RKO (cell line): ENCODE measurements around the gene SFT2D1.
A peak's percentile ranks its signal among the peaks of the same experiment; 100 is the strongest.
"Not testable (repeated sequence)": the region's sequence is repeated elsewhere in the genome, so short reads cannot be mapped to it uniquely, and the experiment has no call there.

Experiments used
- DNase-seq: peaks from one replicate; pipeline ENCODE4 v3.0.0-alpha.2; 2016; ENCODE audit warnings: low spot score

The SFT2D1 gene

DNA sequence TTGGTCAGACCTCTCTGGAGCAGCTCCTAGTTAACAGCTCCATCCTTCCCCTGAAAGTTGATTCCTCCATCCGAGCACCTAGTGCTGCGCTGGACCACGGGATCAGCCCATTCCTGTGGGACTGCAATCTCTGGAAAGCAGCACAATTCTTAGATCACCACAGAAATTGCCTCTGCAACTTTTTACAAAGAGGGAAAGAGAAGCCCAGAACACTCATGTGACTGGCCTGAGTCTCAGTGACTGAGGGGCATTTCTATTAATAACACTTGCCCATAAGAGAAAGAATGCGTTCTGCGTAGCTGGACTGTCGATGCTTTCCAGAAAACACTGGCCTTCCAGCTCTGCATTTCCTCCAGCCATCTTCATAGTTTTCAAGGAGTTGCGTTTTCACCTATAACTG lies 22.1 kb upstream of the SFT2D1 start:
- no peak for DNase-seq

DNA sequence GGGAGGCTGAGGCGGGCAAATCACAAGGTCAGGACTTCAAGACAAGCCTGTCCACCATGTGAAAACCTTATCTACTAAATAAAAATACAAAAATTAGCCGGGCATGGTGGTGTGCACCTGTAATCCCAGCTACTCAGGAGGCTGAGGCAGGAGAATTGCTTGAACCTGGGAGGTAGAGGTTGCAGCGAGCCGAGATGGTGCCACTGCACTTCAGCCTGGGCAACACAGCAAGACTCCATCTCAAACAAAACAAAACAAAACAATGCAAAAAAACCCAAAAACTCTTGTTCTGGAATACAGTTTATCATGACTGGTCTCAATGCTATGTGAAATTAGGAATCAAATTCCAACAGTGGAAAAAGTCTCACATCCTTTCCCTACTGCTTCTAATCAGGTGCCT lies 20.1 kb upstream of the SFT2D1 start:
- DNase-seq: not testable (repeated sequence)

DNA sequence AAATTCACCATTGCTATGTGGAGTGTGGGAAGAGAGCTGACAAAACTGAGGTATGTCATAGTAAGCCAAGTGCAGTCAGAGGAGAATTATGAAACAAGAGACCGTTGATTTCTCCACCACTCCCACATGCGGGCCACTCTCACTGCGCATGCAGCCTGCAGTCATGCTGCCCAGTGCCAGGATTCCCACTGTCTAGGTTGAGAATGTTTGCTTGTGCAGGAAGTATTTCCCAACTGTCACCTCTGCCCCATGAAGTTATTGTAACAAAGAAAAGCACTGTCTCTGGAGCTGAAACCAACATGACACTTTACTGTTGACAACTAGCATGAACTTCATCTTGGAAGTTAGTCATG lies 18.7 kb upstream of the SFT2D1 start:
- no peak for DNase-seq

DNA sequence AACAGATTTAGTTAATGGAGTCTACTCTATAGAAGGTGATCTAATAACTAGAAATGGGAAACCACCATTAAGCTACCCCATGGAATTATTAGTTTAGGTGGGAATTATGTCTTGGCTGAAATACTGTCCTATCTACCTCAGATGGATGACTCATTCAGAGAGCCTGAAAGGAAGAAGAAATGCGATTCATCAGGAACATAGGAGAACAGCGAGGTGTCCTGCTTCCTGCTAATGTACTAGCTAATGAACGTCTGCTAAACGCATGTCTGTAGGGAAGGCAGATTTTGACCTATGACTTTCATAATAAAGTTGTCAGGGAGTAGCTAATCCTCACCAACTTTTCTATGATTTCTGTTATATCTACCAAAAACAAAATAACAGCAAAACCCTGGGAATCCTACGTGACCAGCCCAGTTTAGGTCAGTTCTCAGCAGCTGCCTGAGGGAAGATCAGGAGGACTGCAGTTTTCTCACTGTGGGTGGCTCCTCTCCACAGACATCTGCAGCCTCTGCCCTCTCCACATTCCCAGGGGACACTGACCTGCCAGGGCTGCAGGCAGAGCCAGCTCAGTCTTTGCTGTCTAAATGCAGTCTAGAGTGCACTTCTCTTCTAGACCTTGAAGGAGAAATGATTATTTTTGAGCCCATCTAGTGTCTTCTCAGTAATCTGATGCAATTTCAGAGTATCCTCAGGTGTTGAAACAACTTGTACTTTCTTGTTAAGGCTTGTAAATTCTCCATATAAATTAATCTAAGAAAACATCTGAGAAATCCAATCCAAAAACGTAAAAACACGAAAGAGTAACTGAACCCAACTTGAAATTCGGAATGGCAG lies 18.1 kb upstream of the SFT2D1 start:
- peak; percentile 11 for DNase-seq

DNA sequence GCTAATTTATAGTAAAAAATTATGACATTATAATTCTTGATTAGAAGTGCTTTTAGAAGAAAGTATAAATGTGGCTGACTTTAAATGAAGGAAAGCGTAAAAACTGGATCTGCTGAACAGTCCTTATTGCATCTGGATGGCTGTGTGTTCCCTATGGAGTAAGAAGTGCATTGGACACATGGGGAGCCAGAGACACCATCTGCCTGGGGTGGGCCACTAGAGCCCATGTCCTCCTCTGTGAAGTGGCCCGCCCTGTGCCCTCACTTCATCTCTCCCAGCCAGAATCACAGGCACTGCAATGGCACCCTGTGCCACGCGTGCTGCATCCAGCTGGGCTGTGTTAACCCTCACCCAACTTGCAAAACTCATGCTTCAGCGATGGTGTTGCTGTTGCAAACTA lies 13.2 kb upstream of the SFT2D1 start:
- DNase-seq: no peak

DNA sequence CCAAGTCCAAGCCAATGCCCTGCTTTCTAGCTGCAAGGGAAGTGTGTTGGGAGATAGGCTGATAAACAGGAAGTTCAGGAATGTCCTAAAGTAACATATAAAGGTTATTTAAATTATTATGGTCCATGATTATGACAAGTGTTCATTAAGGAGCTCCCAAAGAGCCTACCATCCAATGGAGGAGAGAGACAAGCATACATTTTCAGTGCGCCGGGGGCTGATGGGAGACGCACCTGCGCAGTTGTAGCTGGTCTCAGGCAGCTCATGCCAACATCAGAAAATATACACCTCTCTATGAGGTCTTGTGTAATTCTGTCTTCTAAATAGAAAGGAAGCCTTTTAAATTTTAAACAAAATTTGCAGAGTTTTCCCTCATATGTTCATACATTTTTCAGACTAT lies 12.6 kb upstream of the SFT2D1 start:
- no peak for DNase-seq

DNA sequence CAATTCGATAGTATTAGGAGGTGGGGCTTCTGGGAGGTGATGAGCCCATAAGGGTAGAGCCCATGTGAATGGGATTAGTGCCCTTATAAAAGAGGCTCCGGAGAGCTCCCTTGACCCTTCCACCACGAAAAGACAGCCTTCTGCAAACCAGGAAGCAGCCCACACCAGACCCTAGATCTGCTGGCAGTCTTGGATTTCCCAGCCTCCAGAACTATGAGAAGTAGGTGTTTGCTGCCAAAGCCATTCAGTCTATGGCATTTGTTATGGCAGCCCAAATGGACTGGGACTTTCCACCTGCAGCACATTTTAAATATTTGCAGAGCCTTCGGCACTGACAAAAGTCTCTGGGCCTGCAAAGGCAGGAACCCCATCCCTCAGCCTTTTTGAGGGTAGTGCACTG lies 11.8 kb upstream of the SFT2D1 start:
- no peak for DNase-seq

DNA sequence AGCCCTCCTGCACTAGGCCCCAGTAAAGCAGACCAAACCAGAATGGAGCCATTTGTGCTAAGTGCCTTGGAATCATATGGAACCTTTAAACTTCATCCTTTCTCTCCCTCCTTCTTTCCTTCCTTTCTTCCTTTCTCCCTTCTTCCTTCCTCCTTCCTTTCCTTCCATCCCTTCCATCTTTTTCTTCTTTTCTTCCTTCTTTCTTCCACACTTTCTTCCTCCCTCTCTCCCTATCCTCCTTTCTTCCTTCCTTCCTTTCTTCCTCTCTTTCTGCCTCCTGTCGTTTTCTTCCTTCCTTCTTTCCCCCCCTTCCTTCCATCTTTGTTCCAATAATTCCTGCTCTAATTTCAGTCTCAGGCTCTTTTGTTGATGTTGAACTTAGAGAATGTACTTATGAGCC lies 11.2 kb upstream of the SFT2D1 start:
- DNase-seq: no peak

DNA sequence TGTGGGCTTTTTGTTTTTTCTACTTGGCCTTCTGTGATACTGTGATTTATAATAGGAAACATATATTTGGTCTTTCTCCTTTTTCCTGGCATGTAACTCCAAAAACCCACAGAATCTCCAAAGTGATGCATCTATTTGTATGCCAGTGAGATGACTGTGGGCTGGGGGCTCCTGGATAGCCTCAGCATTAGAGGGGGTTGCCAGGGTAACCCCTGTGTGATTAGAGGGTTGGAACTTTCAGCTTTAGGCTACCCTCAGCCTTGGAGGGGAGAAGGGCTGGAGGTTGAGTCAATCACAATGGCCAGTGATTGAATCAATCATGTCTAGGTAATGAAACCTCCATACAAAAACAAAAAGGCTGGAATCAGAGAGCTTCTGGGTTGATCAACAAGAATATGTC lies 10.6 kb upstream of the SFT2D1 start:
- no peak for DNase-seq

DNA sequence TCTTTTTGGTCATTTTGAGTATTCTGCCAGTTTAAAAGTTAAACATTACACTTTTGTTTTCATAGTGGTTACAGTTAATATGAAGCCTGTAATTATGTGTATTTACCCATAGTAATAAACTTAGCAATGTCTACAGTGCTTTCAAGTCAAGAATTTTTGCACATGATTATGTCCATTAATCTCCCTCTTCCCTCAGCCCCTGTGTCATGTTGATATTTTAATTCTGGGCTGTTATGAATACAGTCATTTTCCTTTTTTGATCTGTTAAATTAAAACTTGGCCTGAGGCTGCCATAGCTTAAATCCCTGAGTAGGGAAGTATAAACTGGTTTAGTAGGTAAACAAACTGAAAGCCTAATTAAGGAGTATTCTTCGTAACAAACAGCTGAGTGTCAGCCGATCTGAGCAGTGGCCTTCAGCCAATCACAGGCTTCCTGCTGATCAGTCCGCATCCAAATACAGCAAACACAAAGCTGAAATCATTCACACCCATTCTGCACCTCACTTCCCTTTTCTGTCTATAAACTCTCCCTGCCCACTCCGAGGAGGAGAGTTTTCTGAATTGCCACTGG lies 9.5 kb upstream of the SFT2D1 start:
- DNase-seq: no peak

DNA sequence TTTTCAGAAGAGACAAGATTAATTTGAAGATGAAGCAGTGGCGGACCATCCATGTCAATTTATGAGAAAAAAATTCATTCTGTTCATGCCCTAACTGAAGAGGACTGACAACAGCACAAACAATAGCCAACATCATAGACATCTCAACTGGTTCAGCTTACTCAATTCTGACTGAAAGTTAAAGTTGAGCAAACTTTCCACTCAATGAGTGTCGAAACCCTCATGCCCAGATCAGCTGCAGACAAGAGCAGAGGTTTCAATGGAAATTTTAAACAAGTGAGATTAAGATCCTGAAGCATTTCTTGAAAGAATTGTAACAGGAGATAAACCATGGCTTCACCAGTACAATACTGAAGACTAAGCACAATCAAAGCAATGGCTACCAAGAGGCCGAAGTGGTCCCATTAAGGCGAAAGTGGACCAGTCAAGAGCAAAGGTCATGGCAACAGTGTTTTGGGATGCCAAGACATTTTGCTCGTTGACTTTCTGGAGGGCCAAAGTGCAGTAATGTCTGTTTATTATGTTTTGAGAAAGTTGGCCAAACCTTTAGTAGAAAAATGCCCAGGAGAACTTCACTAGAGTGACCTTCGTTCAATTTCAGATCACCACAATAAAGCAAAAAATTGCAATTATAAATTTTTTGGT lies 6.1 kb upstream of the SFT2D1 start:
- DNase-seq: no peak

DNA sequence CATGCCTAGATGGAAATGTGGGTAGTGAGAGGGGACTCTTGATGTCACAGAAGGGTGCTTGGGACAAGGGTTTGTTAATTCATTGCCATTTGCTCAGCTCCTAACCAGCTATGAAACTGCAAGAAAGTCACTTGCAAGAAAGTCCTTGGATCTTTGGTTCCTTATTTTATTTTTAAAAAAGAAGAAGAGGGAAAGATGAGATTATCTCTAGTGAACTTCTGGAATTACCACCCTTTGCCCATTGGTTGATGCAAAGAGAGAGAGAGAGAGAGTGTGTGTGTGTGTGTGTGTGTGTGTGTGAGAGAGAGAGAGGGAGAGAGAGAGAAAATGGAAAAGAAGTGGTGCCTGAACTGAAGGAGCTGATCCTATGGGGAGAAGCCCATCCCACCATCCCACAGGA lies 4.6 kb upstream of the SFT2D1 start:
- no peak for DNase-seq

DNA sequence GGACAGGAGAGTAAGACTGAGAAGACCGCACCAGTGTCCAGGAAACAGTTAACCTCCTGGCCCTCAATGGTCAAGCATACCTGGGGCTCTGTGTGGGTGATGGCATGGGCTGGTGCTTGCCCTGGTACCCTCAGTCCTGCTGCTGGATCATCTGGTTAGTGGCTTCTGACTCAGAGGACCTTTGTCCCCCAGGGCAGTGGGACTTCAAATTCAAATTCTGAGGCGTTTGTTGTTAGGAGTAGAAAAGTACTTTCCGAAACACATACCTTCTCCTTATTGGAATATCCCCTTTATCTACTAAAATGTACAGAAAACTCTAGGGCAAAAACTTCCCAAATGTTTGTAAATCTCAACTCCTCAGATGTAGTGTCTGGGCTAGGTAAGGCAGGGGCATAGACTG lies 4.1 kb upstream of the SFT2D1 start:
- DNase-seq: no peak

DNA sequence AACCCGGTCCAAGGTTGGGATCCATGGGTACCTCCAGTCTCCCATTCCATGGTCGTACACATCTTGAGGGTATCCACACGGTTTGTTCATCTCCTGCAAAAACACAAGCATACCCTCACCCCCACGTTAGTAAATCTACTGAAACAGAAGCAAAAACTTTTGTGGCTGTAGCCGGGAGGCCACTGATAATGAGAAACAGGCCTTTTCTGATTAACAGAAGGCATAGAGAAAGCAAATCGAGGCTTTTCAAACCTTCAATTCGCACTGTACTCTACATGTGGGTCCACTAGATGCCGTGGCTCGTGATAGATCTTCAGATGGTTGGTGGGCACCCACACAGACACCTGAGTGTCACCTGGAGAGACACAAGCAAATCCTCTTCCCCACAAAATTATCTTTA lies 3.3 kb upstream of the SFT2D1 start:
- not testable (repeated sequence) for DNase-seq

DNA sequence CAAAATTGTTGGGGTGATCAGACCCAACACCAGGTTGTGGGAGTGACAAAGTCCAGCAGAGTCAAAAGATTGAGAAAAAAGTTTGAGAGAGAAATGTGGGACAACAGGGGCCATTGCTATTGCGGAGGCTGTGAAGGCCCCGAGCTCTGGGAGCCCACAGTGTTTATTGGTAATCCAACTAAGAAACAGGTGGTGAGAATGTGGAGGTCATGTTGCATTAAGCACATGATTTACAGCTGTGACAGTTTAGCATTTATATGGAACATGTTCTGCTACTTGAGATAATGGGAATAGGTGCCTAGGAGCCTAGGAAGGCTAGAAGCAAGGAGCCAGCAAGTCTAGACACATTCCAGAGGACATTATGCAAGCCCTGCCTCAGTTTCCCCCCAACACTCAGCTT lies 2.6 kb upstream of the SFT2D1 start:
- DNase-seq: not testable (repeated sequence)

DNA sequence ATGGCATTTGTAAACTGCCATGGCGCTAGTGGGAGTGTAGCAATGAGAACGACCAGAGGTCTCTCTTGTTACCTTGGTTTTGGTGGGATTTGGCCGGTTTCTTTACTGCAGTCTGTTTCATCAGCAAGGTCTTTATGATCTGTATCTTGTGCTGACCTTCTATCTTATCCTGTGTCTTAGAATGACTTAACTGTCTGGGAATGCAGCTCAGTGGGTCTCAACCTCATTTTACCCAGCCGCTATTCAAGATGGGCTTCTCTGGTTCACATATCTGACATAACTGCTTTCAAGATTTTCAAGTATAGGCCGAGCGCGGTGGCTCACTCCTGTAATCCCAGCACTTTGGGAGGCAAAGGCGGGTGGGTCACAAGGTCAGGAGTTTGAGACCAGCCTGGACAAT lies 1.9 kb upstream of the SFT2D1 start:
- no peak for DNase-seq

DNA sequence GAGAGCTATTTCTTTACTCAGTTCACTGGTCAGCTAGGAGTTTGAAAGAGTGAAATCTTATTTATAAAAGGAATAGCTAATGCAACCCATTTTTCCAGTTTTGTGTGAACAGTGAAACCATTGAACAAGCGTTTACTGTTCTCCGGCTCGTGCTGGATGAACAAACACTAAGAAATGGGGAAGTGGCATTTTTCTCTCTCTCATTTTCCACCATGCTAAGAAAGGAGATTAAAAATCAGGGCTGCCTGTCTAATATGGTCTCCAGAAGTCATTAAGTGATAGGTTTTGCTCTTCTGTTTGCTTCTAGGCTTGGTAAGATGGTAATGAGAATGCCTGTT lies 774 bp upstream of the SFT2D1 start:
- DNase-seq: no peak

DNA sequence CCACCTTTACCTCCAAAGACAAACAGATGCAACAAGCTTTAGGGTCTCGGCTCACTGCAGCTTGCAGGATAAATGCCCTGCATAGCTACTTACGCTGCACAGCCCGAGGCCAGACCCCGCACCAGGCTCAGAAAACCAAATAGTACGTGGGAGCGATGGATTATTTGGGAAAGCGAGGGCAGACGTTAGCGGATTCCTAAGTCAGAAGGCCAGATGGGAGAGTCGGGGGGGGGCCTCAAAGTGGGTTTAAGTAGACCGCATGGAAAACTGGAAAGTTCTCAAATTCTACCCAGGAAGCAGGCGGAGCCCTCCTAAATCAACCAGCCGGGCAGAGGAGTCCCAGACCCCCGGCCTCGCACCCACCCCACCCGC lies 382 bp downstream of the SFT2D1 start:
- DNase-seq: peak; percentile 24

DNA sequence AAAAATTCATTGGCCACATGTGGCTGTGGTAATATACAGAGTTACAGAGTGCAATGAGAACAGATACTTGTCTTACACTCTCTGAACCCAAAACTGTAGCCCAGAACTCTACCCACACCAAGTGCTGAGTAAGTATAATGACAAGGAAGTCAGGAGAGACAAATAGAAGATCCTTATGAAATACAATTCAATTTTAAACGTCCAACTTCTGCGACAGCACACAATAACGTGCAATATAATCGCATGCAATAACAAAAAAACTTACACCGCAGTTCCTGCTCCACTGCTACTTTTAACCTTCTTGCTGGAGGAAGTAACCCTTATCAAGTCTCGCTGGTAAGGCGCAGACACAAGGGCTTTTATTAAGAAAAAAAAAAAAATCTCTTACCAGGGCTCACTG lies 881 bp downstream of the SFT2D1 start:
- peak; percentile 31 for DNase-seq

DNA sequence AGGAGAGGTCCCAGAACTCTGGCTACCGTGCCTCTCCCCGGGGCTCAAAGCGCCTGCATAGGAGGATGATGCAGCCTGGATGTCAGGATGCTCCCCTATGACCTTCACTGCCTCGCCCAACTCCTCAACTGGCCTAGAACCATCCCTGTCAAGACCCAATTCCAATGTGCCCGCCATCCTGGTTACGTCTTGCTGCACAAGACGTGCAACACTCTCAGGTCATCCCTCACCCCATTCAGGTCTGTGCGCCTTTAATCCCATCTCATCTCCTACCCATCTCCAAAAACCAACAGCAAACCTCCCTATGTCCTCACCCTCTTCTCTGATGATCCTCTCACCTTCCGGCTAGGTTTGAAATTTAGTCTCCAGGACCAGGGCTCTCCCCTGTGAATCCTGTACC lies 3.5 kb downstream of the SFT2D1 start:
- no peak for DNase-seq

DNA sequence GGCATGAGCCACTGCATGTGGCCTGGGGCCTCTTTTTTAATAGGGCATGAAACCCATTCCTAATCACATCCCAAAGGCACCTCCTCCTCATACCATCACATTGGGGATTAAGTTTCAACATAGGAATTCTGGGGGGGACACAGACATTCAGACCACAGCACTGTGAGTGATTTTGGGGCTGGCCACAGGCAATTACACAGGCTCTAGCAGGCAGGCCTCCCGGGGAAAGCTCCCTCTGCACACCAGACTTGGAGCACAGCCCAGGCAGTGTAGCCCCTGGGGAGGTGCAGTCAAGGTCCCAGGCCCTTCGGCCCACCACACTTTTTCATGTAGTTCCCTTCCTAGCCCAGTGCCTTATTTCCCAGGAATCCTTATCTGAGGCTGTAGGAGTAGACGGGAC lies 5.5 kb downstream of the SFT2D1 start:
- no peak for DNase-seq

DNA sequence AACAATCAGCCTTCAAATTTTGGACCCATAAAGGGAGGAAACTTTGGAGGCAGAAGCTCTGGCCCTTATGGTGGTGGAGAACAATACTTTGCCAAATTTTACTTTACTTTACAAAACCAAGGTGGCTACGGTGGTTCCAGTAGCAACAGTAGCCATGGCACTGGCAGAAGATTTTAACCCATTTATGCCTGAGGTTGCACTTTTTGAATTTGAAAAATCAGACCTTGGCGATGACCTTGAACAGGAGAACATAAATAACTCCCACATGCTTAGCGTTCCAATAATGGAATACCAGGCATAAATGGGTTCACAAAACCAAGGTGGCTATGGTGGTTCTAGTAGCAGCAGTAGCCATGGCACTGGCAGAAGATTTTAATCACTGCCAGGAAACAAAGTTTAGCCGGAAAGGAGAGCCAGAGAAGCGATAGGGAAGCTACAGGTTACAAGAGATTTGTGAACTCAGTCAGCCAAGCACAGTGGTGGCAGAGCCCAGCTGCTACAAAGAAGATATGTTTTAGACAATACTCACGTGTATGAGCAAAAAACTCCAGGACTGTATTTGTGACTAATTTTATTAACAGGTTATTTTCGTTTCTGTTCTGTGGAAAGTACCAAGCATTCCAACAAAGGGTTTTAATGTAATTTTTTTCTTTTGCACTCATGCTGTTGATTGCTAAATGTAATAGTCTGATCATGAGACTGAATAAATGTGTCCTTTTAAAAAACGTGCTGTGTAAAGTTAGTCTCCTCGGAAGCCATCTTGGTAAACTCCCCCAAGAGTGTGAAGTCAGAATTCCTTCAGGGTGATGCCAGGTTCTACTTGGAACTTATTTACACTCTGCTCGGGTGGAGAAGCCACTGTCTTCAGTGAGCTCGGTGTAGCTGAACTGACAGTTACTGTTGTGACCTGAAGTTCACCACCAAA lies 6.7 kb downstream of the SFT2D1 start:
- no peak for DNase-seq

DNA sequence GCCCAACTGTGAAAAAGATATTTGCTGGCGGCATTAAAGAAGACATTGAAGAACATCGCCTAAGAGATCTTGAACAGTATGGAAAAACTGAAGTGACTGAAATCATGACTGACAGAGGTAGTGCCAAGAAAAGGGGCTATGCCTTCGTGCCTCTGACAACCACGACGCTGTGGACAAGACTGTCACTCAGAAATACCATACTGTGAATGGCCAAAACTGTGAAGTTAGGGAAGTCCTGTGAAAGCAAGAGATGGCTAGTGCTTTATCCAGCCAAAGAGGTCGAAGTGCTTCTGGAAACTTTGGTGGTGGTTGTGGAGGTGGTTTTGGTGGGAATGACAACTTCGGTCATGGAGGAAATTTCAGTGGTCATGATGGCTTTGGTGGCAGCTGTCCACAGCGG lies 7.5 kb downstream of the SFT2D1 start:
- no peak for DNase-seq
